Measurements from ENCODE around the gene RNF8. TPM values are rescaled to one million over a fixed set of nuclear protein-coding genes. Genes with fewer than 3 reads are reported as not detected.
A peak's percentile ranks its signal among the peaks of the same experiment; 100 is the strongest.

The RNF8 gene
- total RNA-seq, 5 donors from 2014 or later (not counting 1 experiment from before 2014, with no cell fraction given) = 10.6 to 18.5 (median 15.2) TPM

- peaks cover 0 to 4% (median 0%) of the 10 kb centered on the region in 3 donors for H3K9me3 Mint-ChIP-seq
- Histone ChIP-seq H3K27me3 (replicated peaks in 1 of 2; ENCODE audit: control insufficient read depth in 2 of 2, extremely low read depth in 1 of 2, insufficient read depth in 2 of 2, low read length in 1 of 2) (no peaks in the 10 kb centered on the region), H3K27ac (ENCODE audit: low read length) (no peak overlapping the region), H3K4me1 (ENCODE audit: control insufficient read depth in 1 of 2, extremely low read depth in 1 of 2, insufficient read depth in 2 of 2, low read length in 2 of 2) (no peaks in the 10 kb centered on the region), H3K4me3 (ENCODE audit: control insufficient read depth in 1 of 2, extremely low read depth in 1 of 2, low read length in 1 of 2) (no peak overlapping the region), H3K36me3 (ENCODE audit: control insufficient read depth in 2 of 2, extremely low read depth in 1 of 2, insufficient read depth in 1 of 2, low read length in 1 of 2) (no peaks in the 10 kb centered on the region), H3K9me3 (no peaks in the 10 kb centered on the region)
- H3K27ac Mint-ChIP-seq = no peak overlapping the region
- peaks cover 11 to 16% of the 10 kb centered on the region in 2 donors for H3K27me3 Mint-ChIP-seq
- no peaks in the 10 kb centered on the region for H3K4me1 Mint-ChIP-seq
- ChIA-PET POLR2A (interaction anchor here in 1 of 2 donors (0.6 kb wide), 1 partner anchor 749 kb away, joined by 4 read pairs; no protein-coding TSS in a partner anchor), CTCF (interaction anchor here in 1 of 2 donors (0.8 kb wide), 1 partner anchor 11 kb away, joined by 3 read pairs; no protein-coding TSS in a partner anchor)
- DNase-seq = no peak
- 96% methylated on average over 2 of the region's 4 CpGs for WGBS (ENCODE audit: insufficient coverage)
- no peak for ATAC-seq (replicated peaks in 1 of 4)
- no peaks in the 10 kb centered on the region for H3K36me3 Mint-ChIP-seq
- H3K4me3 Mint-ChIP-seq = no peak overlapping the region
Observed at GRCh38 chr6:37426058-37426944, 72.5 kb downstream of the RNF8 start.

DNA sequence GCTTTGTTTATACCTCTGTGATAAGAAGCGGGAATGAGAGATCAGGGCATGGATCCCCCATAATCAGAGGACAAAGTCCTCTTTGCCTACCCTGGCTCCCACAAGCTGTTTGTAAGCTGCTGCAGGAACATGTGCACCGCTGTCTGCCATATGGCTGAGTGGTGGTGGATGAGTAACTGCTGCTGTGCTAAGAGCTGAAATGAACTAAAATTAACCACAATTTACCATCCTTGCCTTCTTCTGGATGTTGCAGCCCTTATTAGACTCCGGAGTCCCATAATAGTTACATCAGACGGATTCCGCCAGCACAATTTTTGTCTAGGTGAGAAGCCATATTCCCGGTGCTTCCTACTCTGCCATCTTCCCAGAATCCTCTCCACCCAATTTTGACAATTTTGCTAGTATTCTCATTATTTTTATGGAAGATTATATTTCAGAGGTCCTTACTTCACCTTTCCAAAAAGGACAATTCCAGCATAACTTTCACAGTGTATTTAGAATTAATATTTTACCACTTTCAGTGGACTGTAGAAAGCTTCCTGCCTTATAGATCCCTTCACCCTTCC is 73.2 kb downstream of the RNF8 start:
- H3K9me3 Mint-ChIP-seq = peaks cover 0 to 4% (median 0%) of the 10 kb centered on the region in 3 donors
- CTCF ChIA-PET = no interaction called here

DNA sequence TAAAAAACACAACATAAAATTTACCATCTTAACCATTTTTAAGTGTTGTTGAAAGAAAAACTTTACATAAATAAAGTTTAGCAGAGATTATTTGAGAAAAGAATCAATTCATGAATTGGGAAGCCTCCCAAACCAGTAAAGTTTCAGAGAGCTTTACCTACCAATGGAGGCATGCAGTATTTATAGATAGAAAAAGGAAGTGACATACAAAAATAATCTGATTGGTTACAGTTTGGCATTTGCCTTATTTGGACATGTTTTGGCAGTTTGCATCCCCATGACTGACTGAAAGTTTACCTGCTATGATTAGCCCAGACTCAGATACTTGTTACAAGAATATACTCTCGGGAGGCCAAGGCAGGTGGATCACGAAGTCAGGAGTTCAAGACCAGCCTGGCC is 75.6 kb downstream of the RNF8 start:
- DNase-seq (no peak), ATAC-seq (replicated peaks in 1 of 4) (no peak)
- WGBS (ENCODE audit: insufficient coverage) = no CpG with 5 or more reads among the region's 2 CpGs

More for the DNA sequence above, 73.2 kb downstream of the RNF8 start:
- ATAC-seq (replicated peaks in 1 of 4) (no peak), DNase-seq (no peak)
- H3K4me1 Mint-ChIP-seq = peaks cover under 1 to 2% (median 1%) of the 10 kb centered on the region in 3 donors
- H3K36me3 ChIP-seq (ENCODE audit: control insufficient read depth in 2 of 2, extremely low read depth in 1 of 2, insufficient read depth in 1 of 2, low read length in 1 of 2) = no peaks in the 10 kb centered on the region
- H3K4me1 ChIP-seq (ENCODE audit: control insufficient read depth in 1 of 2, extremely low read depth in 1 of 2, insufficient read depth in 2 of 2, low read length in 2 of 2) = no peaks in the 10 kb centered on the region
- H3K4me3 Mint-ChIP-seq = no peak overlapping the region
- H3K4me3 ChIP-seq (ENCODE audit: control insufficient read depth in 1 of 2, extremely low read depth in 1 of 2, low read length in 1 of 2) = no peak overlapping the region
- no peaks in the 10 kb centered on the region for H3K9me3 ChIP-seq
- H3K27ac Mint-ChIP-seq = no peak overlapping the region
- H3K27me3 Mint-ChIP-seq = peaks cover 11 to 16% of the 10 kb centered on the region in 2 donors
- POLR2A ChIA-PET = interaction anchor here in 1 of 2 donors (0.6 kb wide), 1 partner anchor 750 kb away, joined by 4 read pairs; no protein-coding TSS in a partner anchor
- H3K27me3 ChIP-seq (replicated peaks in 1 of 2; ENCODE audit: control insufficient read depth in 2 of 2, extremely low read depth in 1 of 2, insufficient read depth in 2 of 2, low read length in 1 of 2) = no peaks in the 10 kb centered on the region
- WGBS (ENCODE audit: insufficient coverage) = 100% methylated on average over 1 of the region's 6 CpGs
- no peaks in the 10 kb centered on the region for H3K36me3 Mint-ChIP-seq
- H3K27ac ChIP-seq (ENCODE audit: low read length) = no peak overlapping the region

GRCh38 chr6:37432590-37432915 is 78.8 kb downstream of the RNF8 start:
- 49% methylated on average over 2 of the region's 7 CpGs for WGBS (ENCODE audit: insufficient coverage)
- DNase-seq = peak in 2 of 35 experiments; percentile 1 to 14
- CTCF ChIA-PET = interaction anchor here in 1 of 2 donors (0.6 kb wide), 2 partner anchors 47 to 94 kb away, joined by 3 read pairs; no protein-coding TSS in a partner anchor

More for the DNA sequence above, 75.6 kb downstream of the RNF8 start:
- H3K9me3 ChIP-seq = no peaks in the 10 kb centered on the region
- H3K27me3 ChIP-seq (replicated peaks in 1 of 2; ENCODE audit: control insufficient read depth in 2 of 2, extremely low read depth in 1 of 2, insufficient read depth in 2 of 2, low read length in 1 of 2) = no peaks in the 10 kb centered on the region
- Mint-ChIP-seq H3K9me3 (peaks cover 0 to 4% (median 0%) of the 10 kb centered on the region in 3 donors), H3K4me3 (no peak overlapping the region), H3K36me3 (no peaks in the 10 kb centered on the region), H3K27ac (no peak overlapping the region), H3K4me1 (peaks cover 17 to 20% (median 19%) of the 10 kb centered on the region in 3 donors), H3K27me3 (peaks cover 11 to 16% of the 10 kb centered on the region in 2 donors)
- ChIA-PET CTCF (no interaction called here), POLR2A (no interaction called here)
- peaks cover 6 to 15% of the 10 kb centered on the region in 2 experiments for H3K4me1 ChIP-seq (ENCODE audit: control insufficient read depth in 1 of 2, extremely low read depth in 1 of 2, insufficient read depth in 2 of 2, low read length in 2 of 2)
- H3K4me3 ChIP-seq (ENCODE audit: control insufficient read depth in 1 of 2, extremely low read depth in 1 of 2, low read length in 1 of 2) = no peak overlapping the region
- no peaks in the 10 kb centered on the region for H3K36me3 ChIP-seq (ENCODE audit: control insufficient read depth in 2 of 2, extremely low read depth in 1 of 2, insufficient read depth in 1 of 2, low read length in 1 of 2)
- H3K27ac ChIP-seq (ENCODE audit: low read length) = no peak overlapping the region

DNA sequence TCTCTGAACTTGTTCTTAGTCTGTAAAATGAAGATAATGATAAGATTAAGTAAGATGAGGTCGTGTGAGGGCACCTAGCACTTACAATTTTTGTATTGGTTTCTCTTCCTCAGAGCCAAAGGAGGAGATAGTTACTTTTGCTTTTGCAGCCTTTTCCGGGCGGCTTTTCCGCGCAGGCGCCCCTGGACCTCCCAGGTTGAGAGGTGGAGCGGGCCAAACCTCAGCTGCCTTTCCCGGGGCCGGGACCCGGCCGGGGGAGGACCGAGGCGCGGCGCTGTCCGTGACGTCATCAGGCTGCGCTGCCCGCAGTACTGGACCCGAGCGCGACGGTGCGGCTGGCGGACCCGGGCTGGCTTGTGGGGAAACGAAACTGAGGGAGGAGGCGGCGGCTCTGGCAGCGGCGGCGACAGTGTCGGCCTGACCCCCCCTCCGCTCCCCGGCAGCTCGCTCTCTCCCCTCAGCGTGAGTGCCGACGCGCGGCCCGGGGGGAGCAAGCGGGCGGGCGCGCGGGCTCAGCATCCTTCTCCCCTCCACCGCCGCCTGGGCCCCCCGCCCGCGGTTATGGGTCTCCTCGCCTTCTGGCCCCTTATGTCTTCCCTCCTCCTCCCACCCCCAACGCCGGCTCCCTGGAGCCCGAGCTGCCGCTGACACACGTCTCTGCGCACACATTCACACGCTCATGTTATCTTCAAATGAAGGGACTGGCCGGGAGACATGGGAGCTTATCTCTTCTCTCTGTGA is 79.3 kb downstream of the RNF8 start, which contains the start of gene CMTR1:
Gene CMTR1 (plus strand): TSS at position 306 of the 741 bp plus-strand sequence. CDS start 2,409 bp downstream, outside the sequence.
- no peaks in the 10 kb centered on the region for H3K27me3 ChIP-seq (replicated peaks in 1 of 2; ENCODE audit: control insufficient read depth in 2 of 2, extremely low read depth in 1 of 2, insufficient read depth in 2 of 2, low read length in 1 of 2)
- H3K27ac ChIP-seq (ENCODE audit: low read length) = peak within 1 kb of the TSS; percentile 86
- Mint-ChIP-seq H3K4me3 (peak within 1 kb of the TSS; percentile 92 to 93 (median 93)), H3K27ac (peak within 1 kb of the TSS; percentile 95 to 96), H3K27me3 (peaks cover 3 to 6% of the 10 kb centered on the region in 2 donors), H3K9me3 (peaks cover 0 to 4% (median 0%) of the 10 kb centered on the region in 3 donors), H3K36me3 (peaks cover 17% of the 10 kb centered on the region), H3K4me1 (peaks cover 45 to 52% (median 49%) of the 10 kb centered on the region in 3 donors)
- POLR2A ChIA-PET = interaction anchor here (0.6 to 1.1 kb wide), 5 partner anchors 9 to 754 kb away, joined by 3 to 5 read pairs (median 3); partner anchors contain the start of gene CDKN1A (in 1 of the 2)
- ATAC-seq (replicated peaks in 1 of 4) = peak; percentile 89 to 93 (median 92)
- CTCF ChIA-PET = interaction anchor here (0.6 to 1.5 kb wide), 8 partner anchors 9 to 415 kb away, joined by 3 to 11 read pairs (median 4); no protein-coding TSS in a partner anchor
- peaks cover 0 to 25% of the 10 kb centered on the region in 2 donors for H3K36me3 ChIP-seq (ENCODE audit: control insufficient read depth in 2 of 2, extremely low read depth in 1 of 2, insufficient read depth in 1 of 2, low read length in 1 of 2)
- H3K4me3 ChIP-seq (ENCODE audit: control insufficient read depth in 1 of 2, extremely low read depth in 1 of 2, low read length in 1 of 2) = peak within 1 kb of the TSS; percentile 66 to 81
- peaks cover 7 to 25% of the 10 kb centered on the region in 2 experiments for H3K4me1 ChIP-seq (ENCODE audit: control insufficient read depth in 1 of 2, extremely low read depth in 1 of 2, insufficient read depth in 2 of 2, low read length in 2 of 2)
- DNase-seq = peak; percentile 87 to 98 (median 94)
- 0% methylated on average over 48 of the region's 61 CpGs for WGBS (ENCODE audit: insufficient coverage)
- H3K9me3 ChIP-seq = no peaks in the 10 kb centered on the region

More at GRCh38 chr6:37432590-37432915, 78.8 kb downstream of the RNF8 start:
- H3K4me3 Mint-ChIP-seq = peak overlapping the region; percentile 92 to 93 (median 93)
- no peaks in the 10 kb centered on the region for H3K27me3 ChIP-seq (replicated peaks in 1 of 2; ENCODE audit: control insufficient read depth in 2 of 2, extremely low read depth in 1 of 2, insufficient read depth in 2 of 2, low read length in 1 of 2)
- ATAC-seq (replicated peaks in 1 of 4) = peak in 1 of 4 experiments; percentile 4
- H3K4me1 Mint-ChIP-seq = peaks cover 40 to 48% (median 44%) of the 10 kb centered on the region in 3 donors
- POLR2A ChIA-PET = interaction anchor here in 1 of 2 donors (1.1 kb wide), 1 partner anchor 9 kb away, joined by 3 read pairs; no protein-coding TSS in a partner anchor
- peaks cover 12% of the 10 kb centered on the region for H3K36me3 Mint-ChIP-seq
- H3K9me3 ChIP-seq = no peaks in the 10 kb centered on the region
- peaks cover 0 to 20% of the 10 kb centered on the region in 2 donors for H3K36me3 ChIP-seq (ENCODE audit: control insufficient read depth in 2 of 2, extremely low read depth in 1 of 2, insufficient read depth in 1 of 2, low read length in 1 of 2)
- peaks cover 7 to 25% of the 10 kb centered on the region in 2 experiments for H3K4me1 ChIP-seq (ENCODE audit: control insufficient read depth in 1 of 2, extremely low read depth in 1 of 2, insufficient read depth in 2 of 2, low read length in 2 of 2)
- H3K4me3 ChIP-seq (ENCODE audit: control insufficient read depth in 1 of 2, extremely low read depth in 1 of 2, low read length in 1 of 2) = peak overlapping the region; percentile 66 to 73
- peak overlapping the region; percentile 86 for H3K27ac ChIP-seq (ENCODE audit: low read length)
- H3K27me3 Mint-ChIP-seq = peaks cover 8 to 10% of the 10 kb centered on the region in 2 donors
- H3K9me3 Mint-ChIP-seq = peaks cover 0 to 4% (median 0%) of the 10 kb centered on the region in 3 donors
- peak overlapping the region; percentile 75 to 95 for H3K27ac Mint-ChIP-seq

Data from T-cell (primary cell).